Mesendoderm (in vitro differentiated cells): ENCODE results near the gene SLCO2A1.

ENCODE experiments used
- DNase-seq: peaks from one replicate; pipeline ENCODE4 v3.0.0; 2013
- H2AK5ac ChIP-seq: 2 replicates; pipeline ENCODE4 v1.6.1; 2013; ENCODE audit warnings: low read length, inconsistent platforms
- H2BK120ac ChIP-seq: 2 replicates; pipeline ENCODE4 v1.6.1; 2013; ENCODE audit warnings: low read depth, mild to moderate bottlenecking, low read length, moderate library complexity, mixed read lengths
- H2BK15ac ChIP-seq: replicated peaks from 2 replicates; pipeline ENCODE4 v1.6.1; 2013; ENCODE audit warnings: low read depth, mild to moderate bottlenecking, moderate library complexity
- H2BK5ac ChIP-seq: 2 replicates; pipeline ENCODE4 v1.6.1; 2013; ENCODE audit warnings: low read length, inconsistent platforms
- H3K18ac ChIP-seq: 2 replicates; pipeline ENCODE4 v1.6.1; 2013; ENCODE audit warnings: mild to moderate bottlenecking, low read length, mixed read lengths
- H3K23ac ChIP-seq: one replicate; pipeline ENCODE4 v1.6.1; 2013; ENCODE audit warnings: low read length
- H3K27ac ChIP-seq: 2 replicates; pipeline ENCODE4 v1.5.1; 2013; ENCODE audit warnings: low read depth, mild to moderate bottlenecking, inconsistent platforms, low read length, moderate library complexity
- H3K27me3 ChIP-seq: 2 replicates; pipeline ENCODE4 v1.6.1; 2013; ENCODE audit warnings: low read length, control low read depth, mild to moderate bottlenecking, inconsistent platforms; ENCODE audit not compliant: insufficient read depth, poor library complexity
- H3K36me3 ChIP-seq: 2 replicates; pipeline ENCODE4 v1.6.1; 2013; ENCODE audit warnings: low read length, inconsistent platforms; ENCODE audit not compliant: control insufficient read depth, insufficient read depth
- H3K4ac ChIP-seq: one replicate; pipeline ENCODE4 v1.6.1; 2013; ENCODE audit warnings: low read depth, mild to moderate bottlenecking, low read length, moderate library complexity
- H3K4me1 ChIP-seq: 2 replicates; pipeline ENCODE4 v1.6.1; 2013; ENCODE audit warnings: low read depth, low read length, inconsistent platforms; ENCODE audit not compliant: control insufficient read depth
- H3K4me2 ChIP-seq: 2 replicates; pipeline ENCODE4 v1.6.1; 2013; ENCODE audit warnings: low read length
- H3K4me3 ChIP-seq: 2 replicates; pipeline ENCODE4 v1.5.1; 2013; ENCODE audit warnings: mild to moderate bottlenecking, low read length
- H3K56ac ChIP-seq: one replicate; pipeline ENCODE4 v1.6.1; 2013; ENCODE audit warnings: low read length
- H3K79me1 ChIP-seq: 2 replicates; pipeline ENCODE4 v1.6.1; 2013; ENCODE audit warnings: low read length, inconsistent platforms
- H3K79me2 ChIP-seq: 2 replicates; pipeline ENCODE4 v1.6.1; 2013; ENCODE audit warnings: mild to moderate bottlenecking, low read length; ENCODE audit not compliant: control insufficient read depth, insufficient read depth
- H3K9ac ChIP-seq: 2 replicates; pipeline ENCODE4 v1.6.1; 2013; ENCODE audit warnings: low read length, inconsistent platforms
- H4K5ac ChIP-seq: one replicate; pipeline ENCODE4 v1.6.1; 2013; ENCODE audit warnings: low read length
- H4K8ac ChIP-seq: one replicate; pipeline ENCODE4 v1.6.1; 2013; ENCODE audit warnings: low read depth, mild to moderate bottlenecking, control low read depth, low read length, moderate library complexity
- WGBS: extraction: QIAGEN DNeasy Blood & Tissue Kit; methylation state at CpG from one replicate; pipeline ENCODE4 v1.1.7; 2013; ENCODE audit warnings: low lambda C conversion rate, missing lambda C conversion rate; ENCODE audit not compliant: insufficient coverage; ENCODE audit errors: extremely low coverage; 5-methylcytosine and 5-hydroxymethylcytosine counted together

SLCO2A1 gene

DNA sequence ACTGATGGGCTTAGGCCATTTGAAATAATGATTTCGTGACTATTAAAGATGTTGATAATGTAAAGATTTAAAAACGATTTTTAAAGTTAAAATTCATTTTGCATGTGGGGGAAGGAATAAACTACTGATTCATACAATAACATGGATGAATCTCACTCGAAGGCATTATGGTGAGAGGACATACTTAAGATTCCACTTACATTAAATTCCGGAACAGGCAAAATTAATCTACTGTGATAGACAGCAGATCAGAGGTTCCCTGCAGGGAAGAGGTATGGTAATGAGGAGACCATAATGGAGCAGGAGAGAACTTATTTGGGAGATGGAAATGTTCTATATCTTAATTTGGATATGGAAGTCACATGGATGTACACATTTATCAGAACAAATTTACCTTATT lies 105.7 kb downstream of the SLCO2A1 start:
- Histone ChIP-seq H2AK5ac (no peak overlapping the region), H4K5ac (no peak overlapping the region)
- WGBS = 100% methylated on average over 2 of the region's 4 CpGs

DNA sequence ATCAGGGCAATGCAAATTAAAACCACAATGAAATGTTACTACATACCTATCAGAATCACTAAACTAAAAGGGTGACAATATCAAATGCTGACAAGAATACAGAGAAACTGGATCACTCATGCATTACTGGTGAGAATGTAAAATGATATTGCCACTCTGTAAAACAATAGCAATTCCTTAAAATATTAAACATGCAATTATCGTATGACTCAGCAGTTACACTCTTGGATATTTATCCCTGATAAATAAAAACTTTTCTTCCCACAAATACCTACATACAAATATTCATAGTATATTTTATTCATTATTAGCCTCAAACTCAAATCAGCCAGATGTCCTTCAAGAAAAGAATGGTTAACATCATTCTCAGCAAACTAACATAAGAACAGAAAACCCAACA lies 108.1 kb downstream of the SLCO2A1 start:
- Histone ChIP-seq H3K27me3 (no peaks in the 10 kb centered on the region), H2BK5ac (no peak overlapping the region), H4K8ac (no peak overlapping the region), H2AK5ac (no peak overlapping the region), H3K4me3 (no peak overlapping the region), H3K9ac (no peak overlapping the region), H4K5ac (no peak overlapping the region), H3K36me3 (no peaks in the 10 kb centered on the region), H3K79me1 (no peaks in the 10 kb centered on the region), H3K4me1 (no peaks in the 10 kb centered on the region), H3K79me2 (no peaks in the 10 kb centered on the region), H3K23ac (no peak overlapping the region), H3K4me2 (no peak overlapping the region), H3K4ac (no peak overlapping the region), H3K56ac (no peak overlapping the region), H3K18ac (no peak overlapping the region), H2BK15ac (no peak overlapping the region), H2BK120ac (no peak overlapping the region), H3K27ac (no peak overlapping the region)
- no peak for DNase-seq
- 100% methylated on average over 1 of the region's 1 CpG for WGBS

More for the DNA sequence above, 105.7 kb downstream of the SLCO2A1 start:
- DNase-seq = no peak
- Histone ChIP-seq H2BK5ac (no peak overlapping the region), H3K4me1 (peaks cover 3% of the 10 kb centered on the region), H3K4me2 (no peak overlapping the region), H3K79me2 (no peaks in the 10 kb centered on the region), H3K27ac (no peak overlapping the region), H3K36me3 (no peaks in the 10 kb centered on the region), H3K56ac (no peak overlapping the region), H3K4ac (no peak overlapping the region), H3K23ac (no peak overlapping the region), H3K18ac (no peak overlapping the region), H2BK15ac (no peak overlapping the region), H3K4me3 (no peak overlapping the region), H2BK120ac (no peak overlapping the region), H3K9ac (no peak overlapping the region), H3K27me3 (no peaks in the 10 kb centered on the region), H4K8ac (no peak overlapping the region), H3K79me1 (no peaks in the 10 kb centered on the region)

DNA sequence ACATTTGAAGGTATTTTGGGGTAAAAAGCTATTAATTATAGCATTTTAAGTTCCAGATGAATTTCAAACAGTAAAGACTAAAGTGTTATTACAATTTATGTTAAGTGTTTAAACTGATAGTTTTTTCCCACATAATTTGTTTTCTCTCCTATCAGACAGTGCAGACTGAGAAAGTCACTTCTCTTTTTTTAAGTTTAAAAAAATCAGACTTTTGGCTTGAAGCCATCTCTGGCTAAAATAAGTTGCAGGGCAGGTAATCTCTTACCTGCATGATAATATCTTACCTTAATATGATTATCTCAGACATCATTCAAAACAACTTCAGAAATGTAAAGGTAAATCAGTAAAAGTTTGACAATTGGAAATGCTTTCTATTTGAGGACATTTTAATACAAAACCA lies 112.6 kb downstream of the SLCO2A1 start:
- no peak overlapping the region for H3K56ac ChIP-seq
- H2AK5ac ChIP-seq = no peak overlapping the region
- no peak overlapping the region for H3K27ac ChIP-seq
- H3K79me2 ChIP-seq = no peaks in the 10 kb centered on the region
- no peak overlapping the region for H2BK5ac ChIP-seq
- no peak overlapping the region for H3K4me3 ChIP-seq
- no peaks in the 10 kb centered on the region for H3K4me1 ChIP-seq
- no peak overlapping the region for H4K5ac ChIP-seq
- H3K9ac ChIP-seq = no peak overlapping the region
- no peak overlapping the region for H3K18ac ChIP-seq
- H2BK120ac ChIP-seq = no peak overlapping the region
- H3K27me3 ChIP-seq = no peaks in the 10 kb centered on the region
- no peak overlapping the region for H2BK15ac ChIP-seq
- no peak for DNase-seq
- no peak overlapping the region for H4K8ac ChIP-seq
- H3K36me3 ChIP-seq = no peaks in the 10 kb centered on the region
- H3K4me2 ChIP-seq = no peak overlapping the region
- H3K79me1 ChIP-seq = no peaks in the 10 kb centered on the region
- no peak overlapping the region for H3K4ac ChIP-seq
- no peak overlapping the region for H3K23ac ChIP-seq

DNA sequence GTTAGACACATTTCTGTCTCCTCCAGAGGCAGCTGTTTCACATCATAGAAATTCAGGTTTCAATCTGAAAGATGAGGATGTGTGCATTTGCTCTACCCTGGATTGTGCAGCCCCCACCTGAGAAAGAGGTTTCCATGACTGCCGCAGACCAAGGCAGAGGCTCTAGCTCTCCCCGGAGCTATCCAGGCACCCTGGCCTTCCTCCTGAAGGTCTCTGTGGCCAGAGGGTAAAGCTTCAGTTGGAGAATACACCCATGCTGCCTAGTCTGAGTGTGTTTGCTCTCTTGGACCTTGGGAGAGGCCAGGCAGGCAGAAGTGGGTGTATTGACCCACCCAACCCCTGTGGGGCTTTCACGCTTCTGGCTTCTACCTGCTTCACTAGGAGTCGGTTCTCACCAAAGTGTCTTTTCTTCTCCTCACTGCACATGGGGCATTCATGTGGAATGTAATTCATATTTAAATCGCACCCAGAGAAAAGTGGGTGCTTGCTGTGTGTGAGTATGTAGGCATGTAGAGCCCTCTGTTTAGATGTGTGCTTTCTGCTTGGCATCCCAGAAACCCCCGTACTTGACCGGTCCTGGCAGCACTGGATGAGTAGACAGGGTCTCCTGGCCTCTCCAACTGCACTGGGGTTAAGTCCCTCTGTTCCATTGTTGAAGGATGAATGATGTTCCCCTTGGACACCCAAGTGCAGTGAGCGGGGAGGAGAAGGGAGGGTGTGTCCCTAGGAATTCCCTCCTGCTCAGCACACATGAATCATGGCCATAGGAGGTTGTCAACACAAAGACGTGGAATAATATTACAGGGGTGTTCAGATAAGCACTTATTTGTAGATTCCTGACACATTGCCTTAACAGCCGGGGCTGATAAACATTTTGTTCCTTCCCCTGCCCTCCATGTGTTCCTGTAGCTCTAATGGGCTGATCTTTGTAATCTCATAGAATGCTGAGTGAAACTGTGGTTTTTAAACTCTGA lies 113.8 kb downstream of the SLCO2A1 start:
- no peak overlapping the region for H2BK15ac ChIP-seq
- H3K36me3 ChIP-seq = no peaks in the 10 kb centered on the region
- no CpG with 5 or more reads among the region's 10 CpGs for WGBS
- no peaks in the 10 kb centered on the region for H3K27me3 ChIP-seq
- H2BK120ac ChIP-seq = no peak overlapping the region
- H4K5ac ChIP-seq = no peak overlapping the region
- no peak overlapping the region for H3K4me2 ChIP-seq
- H3K18ac ChIP-seq = no peak overlapping the region
- DNase-seq = no peak
- no peak overlapping the region for H3K9ac ChIP-seq
- H3K79me2 ChIP-seq = no peaks in the 10 kb centered on the region
- H3K27ac ChIP-seq = no peak overlapping the region
- no peak overlapping the region for H2BK5ac ChIP-seq
- H3K4me1 ChIP-seq = no peaks in the 10 kb centered on the region
- H3K56ac ChIP-seq = no peak overlapping the region
- H3K23ac ChIP-seq = no peak overlapping the region
- no peaks in the 10 kb centered on the region for H3K79me1 ChIP-seq
- H4K8ac ChIP-seq = no peak overlapping the region
- no peak overlapping the region for H3K4ac ChIP-seq
- no peak overlapping the region for H2AK5ac ChIP-seq
- no peak overlapping the region for H3K4me3 ChIP-seq

- WGBS = no CpG with 5 or more reads among the region's 12 CpGs
- Histone ChIP-seq H3K56ac (no peak overlapping the region), H3K79me2 (no peaks in the 10 kb centered on the region), H2BK5ac (no peak overlapping the region), H3K4me3 (no peak overlapping the region), H2BK120ac (no peak overlapping the region), H4K5ac (no peak overlapping the region), H3K4me1 (no peaks in the 10 kb centered on the region), H3K4me2 (no peak overlapping the region), H3K18ac (no peak overlapping the region), H3K23ac (no peak overlapping the region), H3K4ac (no peak overlapping the region), H3K27ac (no peak overlapping the region), H2AK5ac (no peak overlapping the region), H3K27me3 (no peaks in the 10 kb centered on the region), H2BK15ac (no peak overlapping the region), H3K79me1 (no peaks in the 10 kb centered on the region), H3K36me3 (no peaks in the 10 kb centered on the region), H3K9ac (no peak overlapping the region), H4K8ac (no peak overlapping the region)
- no peak for DNase-seq
These were observed 114.7 kb downstream of the SLCO2A1 start for GRCh38 chr3:133914839-133915600.
